Activated CD8-positive, alpha-beta memory T cell treated with anti-CD3 and anti-CD28 coated beads, Interleukin-2, amount 50 U/mL, for 1 hour (primary cell): ENCODE results near the gene NUP210.

Experiments
- DNase-seq: peaks from one replicate; pipeline ENCODE4 v3.0.0-alpha.2; 2020; ENCODE audit errors: extremely low read depth

Gene NUP210

GRCh38 chr3:13323822-13324221 is 96.3 kb downstream of the NUP210 start:
- DNase-seq: no peak

GRCh38 chr3:13322324-13322723 is 97.8 kb downstream of the NUP210 start:
- DNase-seq: no peak

- no peak for DNase-seq
Observed at GRCh38 chr3:13319564-13320220, 100.4 kb downstream of the NUP210 start.

- DNase-seq: no peak
Observed at GRCh38 chr3:13318626-13319470, 101.3 kb downstream of the NUP210 start.

- DNase-seq: no peak
Observed at GRCh38 chr3:13317596-13318320, 102.4 kb downstream of the NUP210 start.

GRCh38 chr3:13316603-13317002 is 103.5 kb downstream of the NUP210 start:
- DNase-seq: no peak

- no peak for DNase-seq
Observed at GRCh38 chr3:13314877-13315276, 105.2 kb downstream of the NUP210 start.

GRCh38 chr3:13313813-13314212 is 106.3 kb downstream of the NUP210 start:
- DNase-seq: no peak

GRCh38 chr3:13309004-13309403 is 111.1 kb downstream of the NUP210 start:
- DNase-seq: no peak

- DNase-seq: no peak
Observed at GRCh38 chr3:13308380-13308801, 111.7 kb downstream of the NUP210 start.

- DNase-seq: no peak
Observed at GRCh38 chr3:13307041-13307440, 113.1 kb downstream of the NUP210 start.

GRCh38 chr3:13305623-13306022 is 114.5 kb downstream of the NUP210 start:
- DNase-seq: no peak

- no peak for DNase-seq
Observed at GRCh38 chr3:13303410-13303809, 116.7 kb downstream of the NUP210 start.

- DNase-seq: no peak
Observed at GRCh38 chr3:13301286-13301987, 118.7 kb downstream of the NUP210 start.

- DNase-seq: no peak
Observed at GRCh38 chr3:13300546-13301285, 119.4 kb downstream of the NUP210 start.

GRCh38 chr3:13299531-13300155 is 120.5 kb downstream of the NUP210 start:
- no peak for DNase-seq

GRCh38 chr3:13296662-13297061 is 123.5 kb downstream of the NUP210 start:
- no peak for DNase-seq

- DNase-seq: no peak
Observed at GRCh38 chr3:13294442-13295351, 125.4 kb downstream of the NUP210 start.

GRCh38 chr3:13292375-13292774 is 127.7 kb downstream of the NUP210 start:
- DNase-seq: no peak

GRCh38 chr3:13290941-13291340 is 129.2 kb downstream of the NUP210 start:
- no peak for DNase-seq
